Measurements from ENCODE around the gene OSGIN1. TPM values are rescaled to one million over a fixed set of nuclear protein-coding genes. Genes with fewer than 3 reads are reported as not detected.
A peak's percentile ranks its signal among the peaks of the same experiment; 100 is the strongest.

The OSGIN1 gene
- 9.8 TPM for total RNA-seq
- long read RNA-seq, partial matches to known transcripts = 4 of 17 reads
- long read RNA-seq, other reads (novel, unspliced or antisense) = 10 of 17 reads

GRCh38 chr16:83952940-83953795 is at the start of gene OSGIN1:
TSS of gene OSGIN1 (plus strand) at chr16:83953240. CDS start at chr16:83957672, 4,432 bp downstream.
- TF ChIP-seq CTCF (IDR thresholded peaks at IDR 0.05) = no peak
- intact Hi-C loops (cut with DNase I) = no loop called here
- Histone ChIP-seq H3K4me3 (peak within 1 kb of the TSS; percentile 69), H3K27ac (peak within 1 kb of the TSS; percentile 92), H3K36me3 (no peaks in the 10 kb centered on the region), H3K9me3 (no peaks in the 10 kb centered on the region), H3K27me3 (ENCODE audit: low read depth) (no peaks in the 10 kb centered on the region), H3K4me1 (peaks cover 28% of the 10 kb centered on the region)
- DNase-seq (peak; percentile 96), ATAC-seq (peak; percentile 94 to 96)

- ATAC-seq = no peak
- intact Hi-C loops (cut with DNase I) = no loop called here
- no peak overlapping the region for H3K4me3 ChIP-seq
- H3K9me3 ChIP-seq = no peaks in the 10 kb centered on the region
- no peaks in the 10 kb centered on the region for H3K27me3 ChIP-seq (ENCODE audit: low read depth)
- H3K4me1 ChIP-seq = peaks cover 18% of the 10 kb centered on the region
- no peak for DNase-seq
- peaks cover 32% of the 10 kb centered on the region for H3K36me3 ChIP-seq
- TF ChIP-seq CTCF (IDR thresholded peaks at IDR 0.05) = no peak
- H3K27ac ChIP-seq = no peak overlapping the region
Observed at GRCh38 chr16:83903751-83904150, 49.3 kb upstream of the OSGIN1 start.

GRCh38 chr16:83906683-83907082 is 46.4 kb upstream of the OSGIN1 start:
- no peak for TF ChIP-seq CTCF (IDR thresholded peaks at IDR 0.05)
- Histone ChIP-seq H3K9me3 (no peaks in the 10 kb centered on the region), H3K27ac (no peak overlapping the region), H3K4me3 (no peak overlapping the region), H3K27me3 (ENCODE audit: low read depth) (no peaks in the 10 kb centered on the region), H3K4me1 (peaks cover 4% of the 10 kb centered on the region), H3K36me3 (peaks cover 61% of the 10 kb centered on the region)
- intact Hi-C loops (cut with DNase I) = no loop called here
- ATAC-seq (no peak), DNase-seq (no peak)

- TF ChIP-seq CTCF (IDR thresholded peaks at IDR 0.05) = no peak
- Histone ChIP-seq H3K27me3 (ENCODE audit: low read depth) (no peaks in the 10 kb centered on the region), H3K36me3 (peaks cover 65% of the 10 kb centered on the region), H3K4me1 (peaks cover 4% of the 10 kb centered on the region), H3K27ac (no peak overlapping the region), H3K9me3 (no peaks in the 10 kb centered on the region), H3K4me3 (no peak overlapping the region)
- DNase-seq (no peak), ATAC-seq (no peak)
- intact Hi-C loops (cut with DNase I) = no loop called here
Observed at GRCh38 chr16:83907111-83907510, 45.9 kb upstream of the OSGIN1 start.

GRCh38 chr16:83907631-83908250 is 45.3 kb upstream of the OSGIN1 start:
- Histone ChIP-seq H3K4me3 (no peak overlapping the region), H3K27me3 (ENCODE audit: low read depth) (no peaks in the 10 kb centered on the region), H3K36me3 (peaks cover 71% of the 10 kb centered on the region), H3K4me1 (no peaks in the 10 kb centered on the region), H3K27ac (no peak overlapping the region), H3K9me3 (no peaks in the 10 kb centered on the region)
- intact Hi-C loops (cut with DNase I) = no loop called here
- DNase-seq (no peak), ATAC-seq (no peak)
- TF ChIP-seq CTCF (IDR thresholded peaks at IDR 0.05) = no peak

Data from lower lobe of right lung (tissue), 2 donors.